ENCODE measurements around the gene COL6A6.

COL6A6 gene, protein sequence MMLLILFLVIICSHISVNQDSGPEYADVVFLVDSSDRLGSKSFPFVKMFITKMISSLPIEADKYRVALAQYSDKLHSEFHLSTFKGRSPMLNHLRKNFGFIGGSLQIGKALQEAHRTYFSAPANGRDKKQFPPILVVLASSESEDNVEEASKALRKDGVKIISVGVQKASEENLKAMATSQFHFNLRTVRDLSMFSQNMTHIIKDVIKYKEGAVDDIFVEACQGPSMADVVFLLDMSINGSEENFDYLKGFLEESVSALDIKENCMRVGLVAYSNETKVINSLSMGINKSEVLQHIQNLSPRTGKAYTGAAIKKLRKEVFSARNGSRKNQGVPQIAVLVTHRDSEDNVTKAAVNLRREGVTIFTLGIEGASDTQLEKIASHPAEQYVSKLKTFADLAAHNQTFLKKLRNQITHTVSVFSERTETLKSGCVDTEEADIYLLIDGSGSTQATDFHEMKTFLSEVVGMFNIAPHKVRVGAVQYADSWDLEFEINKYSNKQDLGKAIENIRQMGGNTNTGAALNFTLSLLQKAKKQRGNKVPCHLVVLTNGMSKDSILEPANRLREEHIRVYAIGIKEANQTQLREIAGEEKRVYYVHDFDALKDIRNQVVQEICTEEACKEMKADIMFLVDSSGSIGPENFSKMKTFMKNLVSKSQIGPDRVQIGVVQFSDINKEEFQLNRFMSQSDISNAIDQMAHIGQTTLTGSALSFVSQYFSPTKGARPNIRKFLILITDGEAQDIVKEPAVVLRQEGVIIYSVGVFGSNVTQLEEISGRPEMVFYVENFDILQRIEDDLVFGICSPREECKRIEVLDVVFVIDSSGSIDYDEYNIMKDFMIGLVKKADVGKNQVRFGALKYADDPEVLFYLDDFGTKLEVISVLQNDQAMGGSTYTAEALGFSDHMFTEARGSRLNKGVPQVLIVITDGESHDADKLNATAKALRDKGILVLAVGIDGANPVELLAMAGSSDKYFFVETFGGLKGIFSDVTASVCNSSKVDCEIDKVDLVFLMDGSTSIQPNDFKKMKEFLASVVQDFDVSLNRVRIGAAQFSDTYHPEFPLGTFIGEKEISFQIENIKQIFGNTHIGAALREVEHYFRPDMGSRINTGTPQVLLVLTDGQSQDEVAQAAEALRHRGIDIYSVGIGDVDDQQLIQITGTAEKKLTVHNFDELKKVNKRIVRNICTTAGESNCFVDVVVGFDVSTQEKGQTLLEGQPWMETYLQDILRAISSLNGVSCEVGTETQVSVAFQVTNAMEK (N-terminal part only)

DNA sequence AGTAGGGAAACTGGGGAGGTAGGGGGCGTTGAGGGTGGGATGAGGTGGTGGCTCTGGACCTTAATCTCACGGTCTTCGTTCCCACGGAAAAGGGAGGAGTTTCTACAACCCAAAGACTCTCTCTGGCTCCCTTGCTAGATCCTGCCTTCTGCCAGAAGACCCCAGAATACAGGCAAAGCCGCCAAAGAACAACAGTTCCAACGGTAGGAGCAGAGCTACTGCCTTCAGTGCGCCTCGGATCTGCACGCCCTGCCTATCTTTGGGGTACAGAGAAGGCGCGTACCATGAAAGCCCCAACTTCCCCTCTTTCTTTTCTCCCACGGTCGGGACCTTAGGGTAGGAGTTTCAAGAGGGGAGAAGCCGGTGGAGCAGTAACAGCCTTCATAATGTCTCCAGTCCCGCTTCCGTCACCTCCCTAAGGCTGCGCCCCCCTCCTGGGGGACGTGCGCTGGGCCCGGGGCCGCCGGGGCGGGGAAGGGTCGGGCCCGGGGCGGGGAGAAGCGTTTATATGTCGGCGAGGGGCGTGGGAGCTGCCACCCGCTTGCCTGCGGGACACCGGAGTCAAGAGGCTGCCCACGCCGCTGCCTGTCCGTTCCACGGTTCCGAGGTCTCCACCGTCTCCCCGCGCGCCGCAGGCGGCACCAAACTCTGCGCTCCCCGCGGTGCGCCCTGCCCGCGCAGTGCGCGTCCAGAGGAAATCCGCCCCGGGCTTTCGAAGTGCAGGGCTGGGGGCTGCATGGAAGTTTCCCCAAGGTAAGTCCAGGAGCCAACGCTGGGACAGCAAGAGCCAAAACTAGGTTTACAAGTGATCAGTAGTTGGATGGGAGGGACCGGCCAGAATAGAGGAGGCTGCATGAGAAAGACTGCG, at the start of gene COL6A6:
Gene COL6A6 (plus strand): TSS at position 533 of the 868 bp plus-strand sequence. CDS start 43,188 bp downstream, outside the sequence.
- no peak for DNase-seq (ENCODE audit: low spot score)

DNA sequence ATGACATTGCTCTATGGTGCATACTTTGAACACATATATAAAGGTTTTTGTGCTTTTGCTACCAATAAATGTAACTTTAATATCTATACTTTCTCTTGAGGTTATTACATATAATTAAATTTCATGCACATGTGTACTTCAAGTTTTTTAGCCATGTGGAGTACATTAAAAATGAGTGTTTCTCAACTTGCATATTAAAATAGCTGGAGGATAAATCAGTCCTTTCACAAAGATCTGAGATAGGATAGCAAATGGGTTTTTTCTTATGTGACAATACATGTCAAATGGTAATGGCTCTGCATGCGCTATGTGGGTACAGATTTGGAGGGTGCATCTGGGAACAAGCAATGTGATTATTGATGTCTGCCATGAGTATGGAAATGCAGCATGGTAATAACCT, 48.7 kb upstream of the COL6A6 start:
- no peak for DNase-seq (ENCODE audit: low spot score)

DNA sequence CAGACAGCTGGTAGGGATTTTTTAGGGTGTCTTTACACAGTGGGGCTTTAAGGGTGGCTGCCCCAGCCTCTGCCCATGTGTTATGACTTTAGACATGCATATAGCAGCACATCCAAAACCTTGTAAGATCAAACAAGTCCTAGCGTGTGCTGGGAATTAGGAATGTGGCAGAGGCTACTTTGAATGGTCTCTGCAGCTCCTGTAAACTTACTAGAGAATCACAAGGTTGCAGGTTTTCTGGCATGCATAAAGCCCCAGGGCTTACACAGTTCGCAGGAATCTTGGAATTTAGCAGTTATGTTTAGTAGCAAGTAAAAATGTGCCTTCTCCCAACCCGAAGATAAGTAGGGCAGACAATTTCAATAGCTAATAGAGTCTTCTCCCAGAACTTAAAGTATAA, 46.9 kb upstream of the COL6A6 start:
- no peak for DNase-seq (ENCODE audit: low spot score)

DNA sequence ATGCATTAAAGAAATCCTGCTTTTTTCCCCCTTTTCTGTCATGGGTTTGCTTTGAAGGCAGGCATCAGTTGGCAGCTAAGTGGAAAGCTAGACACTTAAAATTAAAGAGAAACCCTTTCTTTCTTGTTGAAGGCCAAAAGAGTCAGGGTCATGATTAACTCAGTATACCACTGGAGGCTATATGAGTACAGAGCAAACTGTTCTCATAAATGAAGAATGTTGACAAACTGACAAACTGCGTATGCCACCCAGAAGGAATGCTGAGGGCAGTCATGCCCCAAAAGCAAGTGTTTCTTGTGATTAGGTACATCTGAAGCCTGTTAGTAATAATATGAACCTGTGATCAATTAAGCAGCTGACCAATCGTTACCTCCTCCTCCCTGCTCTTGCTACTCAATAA, 43.6 kb upstream of the COL6A6 start:
- no peak for DNase-seq (ENCODE audit: low spot score)

DNA sequence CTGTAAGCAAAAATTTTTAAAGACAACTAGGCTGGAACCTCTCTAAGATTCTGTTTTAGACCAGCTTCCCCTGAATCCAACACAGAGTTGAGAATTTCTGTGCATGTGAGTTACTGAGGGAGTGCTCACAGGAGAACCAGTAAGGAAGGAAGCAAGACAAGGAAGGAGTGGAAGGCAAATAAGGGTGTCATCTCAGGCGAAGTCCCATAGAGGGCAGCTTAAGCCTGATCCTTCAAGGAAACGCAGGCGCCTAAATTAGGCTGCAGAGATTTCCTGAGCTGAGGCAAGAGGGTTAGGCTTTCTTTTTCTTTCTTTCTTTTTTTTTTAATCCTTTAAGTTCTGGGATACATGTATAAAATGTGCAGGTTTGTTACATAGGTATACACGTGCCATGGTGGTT, 36.2 kb upstream of the COL6A6 start:
- DNase-seq (ENCODE audit: low spot score), result no peak

DNA sequence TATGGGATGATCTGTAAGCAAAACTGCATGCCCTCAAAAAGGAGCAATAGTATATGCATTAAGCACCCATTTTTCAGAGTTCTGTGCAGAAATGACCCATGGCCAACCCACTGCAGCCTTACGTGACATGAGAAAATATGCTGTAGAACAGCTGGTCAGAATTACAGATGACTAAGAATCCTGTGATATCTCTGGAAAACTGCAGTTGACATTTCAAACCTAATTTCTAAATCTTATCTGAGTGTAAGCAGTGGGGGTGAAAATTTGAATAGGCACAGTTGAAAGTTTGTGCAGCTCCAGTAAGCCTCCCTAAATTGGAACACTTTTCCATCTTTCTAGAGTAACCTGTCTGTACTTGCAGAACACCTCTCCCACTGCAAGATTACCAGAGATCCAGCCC, 28.7 kb upstream of the COL6A6 start:
- no peak for DNase-seq (ENCODE audit: low spot score)

DNA sequence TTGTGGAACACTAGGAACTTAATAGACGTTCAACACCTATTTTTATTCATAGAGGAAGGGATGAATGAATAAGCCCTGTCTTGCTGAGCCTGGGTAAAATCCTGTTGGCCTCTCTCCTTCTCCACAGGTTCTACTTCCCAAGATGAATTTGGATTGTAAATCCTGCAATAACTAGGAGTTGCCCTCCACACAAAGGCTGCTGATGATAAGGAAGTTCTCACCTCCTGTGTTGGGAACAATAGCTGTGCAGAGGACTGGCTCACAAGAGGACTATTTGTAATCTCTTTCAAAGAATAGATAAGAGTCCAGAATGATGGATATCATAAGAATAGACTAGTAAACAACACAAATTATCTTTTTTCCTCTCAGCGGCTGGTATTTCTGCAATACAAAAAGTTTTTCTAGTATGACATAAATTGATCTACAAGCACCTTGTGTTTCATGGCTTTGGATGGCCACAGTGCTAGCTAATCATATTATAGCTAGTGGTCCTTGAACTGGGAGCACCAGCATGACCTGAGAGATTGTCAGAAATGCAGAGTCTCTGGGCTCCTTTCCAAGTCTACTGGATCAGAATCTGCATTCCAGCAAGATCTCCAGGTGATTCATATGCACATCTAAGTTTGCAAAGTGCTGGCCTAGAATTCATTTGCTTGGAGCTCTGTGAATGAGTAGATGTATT, 28.1 kb upstream of the COL6A6 start:
- DNase-seq (ENCODE audit: low spot score), result no peak

DNA sequence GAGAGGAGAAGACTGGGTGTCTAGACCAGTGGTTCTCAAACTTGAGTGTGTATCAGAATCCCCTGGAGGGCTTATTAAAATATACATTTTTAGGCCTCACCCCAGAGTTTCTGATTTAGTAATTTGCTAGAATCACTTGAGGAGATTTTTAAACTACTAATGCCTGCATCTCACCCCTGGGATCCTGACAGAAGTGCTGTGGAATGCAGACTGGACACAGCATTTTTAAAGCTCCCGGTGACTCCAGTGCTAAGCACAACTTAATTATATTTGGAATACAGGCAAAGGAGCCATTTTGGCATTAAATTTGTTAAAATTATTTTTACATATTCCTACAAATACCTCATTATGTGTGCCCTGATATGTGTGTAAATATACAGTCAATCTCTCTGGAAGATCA, 26.7 kb upstream of the COL6A6 start:
- DNase-seq (ENCODE audit: low spot score), result no peak

DNA sequence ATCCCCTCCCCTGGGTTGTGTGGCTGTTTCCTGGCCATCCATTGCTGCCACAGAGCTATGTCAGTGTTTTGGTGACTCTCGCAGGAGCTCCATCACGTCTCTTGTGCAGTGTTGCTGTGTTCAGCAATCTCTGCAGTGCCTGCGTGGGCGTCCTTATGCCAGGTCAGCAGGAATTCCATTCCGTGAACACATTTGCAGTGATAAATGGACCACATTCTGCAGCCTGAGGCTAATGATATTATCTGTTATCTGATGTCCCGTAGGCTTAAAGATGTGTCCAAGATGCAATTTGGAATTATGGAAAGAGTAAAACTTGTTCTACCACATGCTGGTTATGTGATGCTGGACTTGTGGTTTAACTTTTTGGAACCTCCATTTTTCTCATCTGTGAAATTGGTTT, 25.5 kb upstream of the COL6A6 start:
- DNase-seq (ENCODE audit: low spot score), result no peak

DNA sequence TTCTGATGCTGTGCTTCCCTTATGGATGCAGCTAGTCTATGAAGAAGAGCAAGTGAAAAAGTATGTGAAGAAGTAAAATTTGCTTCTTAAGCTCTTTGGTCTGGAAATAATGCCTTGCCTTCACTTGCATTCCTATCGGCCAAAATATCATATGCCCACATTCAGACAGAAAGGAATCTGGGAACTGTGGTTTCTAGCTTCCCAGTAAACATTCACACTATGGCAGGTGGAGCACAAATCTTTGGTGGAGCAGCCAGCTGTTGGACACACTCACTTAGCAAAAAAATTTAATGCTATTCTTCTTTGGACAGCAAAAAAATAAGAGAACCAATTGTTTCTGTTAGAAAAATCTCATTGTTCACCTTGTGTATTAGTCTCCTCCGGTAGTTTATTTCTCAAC, 12.3 kb upstream of the COL6A6 start:
- DNase-seq (ENCODE audit: low spot score), result no peak

DNA sequence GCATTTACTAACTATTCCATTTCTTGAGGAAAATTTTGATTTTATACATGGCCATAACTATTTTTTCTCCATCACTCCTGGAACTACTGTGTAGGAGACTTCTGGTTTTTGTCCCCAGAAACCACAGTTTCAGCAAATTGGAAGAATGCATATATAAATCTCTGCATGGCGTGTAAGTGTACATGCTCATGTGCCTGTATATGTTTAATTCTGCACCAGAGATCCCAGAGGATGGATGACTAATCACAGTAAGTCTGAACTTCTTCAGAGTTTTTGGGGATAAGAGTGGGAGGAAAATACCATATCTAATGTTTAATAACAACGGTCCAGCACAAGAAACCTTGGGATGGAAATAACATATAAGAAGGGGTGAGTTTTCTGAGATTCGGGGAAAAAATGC, 10.9 kb upstream of the COL6A6 start:
- no peak for DNase-seq (ENCODE audit: low spot score)

DNA sequence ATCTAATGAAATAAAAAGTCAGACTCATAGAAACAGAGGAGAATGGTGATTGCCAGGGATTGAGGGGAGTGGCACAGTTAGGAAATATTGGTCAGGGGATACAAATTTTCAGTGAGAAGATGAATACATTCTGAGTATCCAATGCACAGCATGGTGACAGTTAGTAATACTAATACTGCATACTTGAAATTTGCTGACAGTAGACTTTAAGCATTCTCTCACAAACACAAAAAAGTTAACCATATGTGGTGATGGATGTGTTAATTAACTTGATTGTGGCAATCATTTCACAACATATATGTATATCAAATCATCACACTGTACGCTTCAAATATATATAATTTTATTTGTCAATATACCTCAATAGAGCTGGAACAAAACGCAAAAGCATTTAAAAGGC, 9.2 kb upstream of the COL6A6 start:
- DNase-seq (ENCODE audit: low spot score), result no peak

DNA sequence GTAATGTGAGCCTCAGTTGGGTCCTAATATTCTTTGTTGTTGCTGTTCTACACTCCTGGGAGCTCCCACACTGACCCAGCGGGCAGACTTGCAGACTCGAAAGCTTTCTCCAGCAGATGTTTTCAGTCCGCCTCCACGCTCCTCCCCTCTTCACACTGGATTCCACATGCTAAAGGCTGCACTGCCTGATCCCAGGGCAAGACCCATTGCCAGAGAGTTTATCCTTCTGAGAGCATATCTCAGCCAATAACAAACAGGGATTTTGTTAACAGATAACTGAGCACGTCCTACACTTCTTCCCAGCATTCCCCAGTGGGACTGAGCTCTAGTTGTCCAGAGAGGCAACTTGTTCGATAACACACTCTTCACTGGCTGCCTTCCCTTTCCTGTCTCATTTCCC, 8.0 kb upstream of the COL6A6 start:
- DNase-seq (ENCODE audit: low spot score), result no peak

DNA sequence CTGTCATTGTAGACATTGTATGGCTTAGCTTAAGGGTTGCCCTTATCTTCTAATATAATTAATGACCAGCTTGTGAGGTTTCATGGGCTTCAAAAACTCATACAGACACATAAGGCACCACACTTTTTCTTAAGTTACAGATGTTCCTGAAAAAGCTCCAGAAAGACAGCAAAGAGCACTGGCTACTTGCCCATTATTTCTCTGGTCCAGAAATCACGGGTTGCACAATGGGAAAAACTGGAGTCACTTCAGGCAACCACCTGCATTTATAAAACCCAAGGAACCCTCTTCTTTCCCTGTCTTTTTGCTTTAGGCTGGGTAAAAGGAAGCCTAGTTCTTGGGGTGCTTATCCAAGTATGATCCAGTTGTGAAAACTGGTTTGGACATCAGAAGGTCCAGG, 2.3 kb upstream of the COL6A6 start:
- no peak for DNase-seq (ENCODE audit: low spot score)

DNA sequence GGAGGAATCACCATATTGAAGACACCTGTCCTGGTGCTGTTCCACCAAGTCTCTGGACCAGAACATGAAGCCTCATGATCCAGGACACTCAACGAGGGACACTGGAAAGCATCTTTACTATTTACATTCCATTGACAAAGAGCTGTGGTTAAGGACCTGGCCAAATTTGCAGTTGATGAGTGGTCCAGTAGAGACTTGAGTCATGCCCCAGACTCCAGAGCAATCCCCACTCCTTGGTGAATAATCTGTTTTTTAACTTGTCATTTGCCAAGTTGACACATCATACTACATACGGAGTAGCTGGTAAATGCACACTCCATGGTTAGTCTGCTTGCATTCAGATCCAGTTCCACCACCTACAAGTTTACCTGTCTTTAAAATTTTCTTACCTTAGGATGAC, 1.2 kb upstream of the COL6A6 start:
- no peak for DNase-seq (ENCODE audit: low spot score)

DNA sequence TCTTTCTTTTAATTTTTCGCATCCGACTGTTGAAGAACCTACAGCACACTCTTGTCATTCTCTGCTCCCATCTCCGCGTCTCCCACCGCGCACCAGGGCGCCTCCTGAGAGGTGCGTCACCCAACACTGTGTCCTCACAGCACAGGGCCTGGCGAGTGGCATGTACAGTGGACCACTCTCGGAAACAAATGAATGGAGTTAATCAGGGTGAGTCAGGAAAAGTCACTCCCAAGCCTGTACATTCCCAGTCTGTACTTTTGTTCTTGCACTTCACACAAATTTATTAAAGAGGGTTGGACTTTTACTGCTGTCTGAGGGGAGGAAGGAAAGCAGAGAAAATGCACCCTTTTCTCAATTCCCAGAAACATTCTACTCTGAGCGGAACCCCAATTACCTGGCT, 625 bp downstream of the COL6A6 start:
- no peak for DNase-seq (ENCODE audit: low spot score)

DNA sequence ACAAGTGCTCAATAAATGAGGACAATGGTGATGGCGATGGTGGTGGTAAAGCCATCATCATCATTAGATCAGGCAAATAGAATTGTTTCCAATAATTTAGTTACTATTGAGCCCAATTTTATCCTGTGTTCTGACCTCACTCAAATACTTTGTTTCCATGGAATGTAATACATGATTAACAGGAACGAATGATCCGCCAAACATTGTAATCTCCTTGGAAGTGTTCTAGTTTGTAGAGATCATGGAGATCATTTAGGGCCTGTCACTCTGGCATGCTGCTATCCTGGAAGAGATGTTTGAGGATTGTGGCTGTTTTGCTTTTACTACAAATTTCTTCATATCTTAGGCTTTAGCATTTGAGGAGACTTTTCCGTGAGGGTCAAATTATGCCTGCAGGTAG, 2.8 kb downstream of the COL6A6 start:
- no peak for DNase-seq (ENCODE audit: low spot score)

DNA sequence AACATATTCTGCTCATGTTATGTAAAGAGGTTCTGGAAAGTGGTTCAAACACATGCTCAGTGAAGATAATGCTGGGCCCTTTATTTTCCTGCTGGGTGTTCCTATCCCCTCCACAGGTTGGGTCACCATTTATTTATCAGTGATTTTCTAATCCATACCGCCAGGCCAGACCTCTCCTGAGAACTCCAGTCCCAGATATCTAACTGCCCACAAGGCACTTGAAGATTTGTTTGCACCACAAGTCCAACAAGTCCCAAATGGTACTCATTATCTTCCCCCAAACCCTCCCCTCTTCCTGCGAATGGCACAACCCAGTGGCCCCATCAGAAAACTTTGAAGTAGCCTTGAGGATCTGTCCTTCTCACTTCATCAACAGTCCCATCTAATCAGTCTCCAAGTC, 5.4 kb downstream of the COL6A6 start:
- no peak for DNase-seq (ENCODE audit: low spot score)

DNA sequence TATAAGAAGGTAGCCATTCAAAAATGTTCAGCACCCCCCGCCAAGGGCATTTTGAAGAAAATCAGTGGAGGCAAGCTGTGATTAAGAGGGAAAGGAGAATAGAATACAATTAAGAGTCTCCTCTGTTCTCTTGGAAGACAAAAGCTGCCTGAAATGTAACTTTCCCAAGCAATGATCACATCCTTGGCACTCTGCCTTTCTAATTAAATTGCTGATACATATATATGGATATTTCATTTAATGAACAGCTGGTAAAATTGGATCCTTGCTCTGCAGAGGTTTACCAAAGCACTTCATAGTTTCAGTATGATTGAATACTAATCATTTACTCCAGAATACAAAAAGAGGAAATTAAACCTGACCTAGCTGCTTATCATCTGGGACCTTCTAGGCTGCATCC, 10.4 kb downstream of the COL6A6 start:
- DNase-seq (ENCODE audit: low spot score), result no peak

DNA sequence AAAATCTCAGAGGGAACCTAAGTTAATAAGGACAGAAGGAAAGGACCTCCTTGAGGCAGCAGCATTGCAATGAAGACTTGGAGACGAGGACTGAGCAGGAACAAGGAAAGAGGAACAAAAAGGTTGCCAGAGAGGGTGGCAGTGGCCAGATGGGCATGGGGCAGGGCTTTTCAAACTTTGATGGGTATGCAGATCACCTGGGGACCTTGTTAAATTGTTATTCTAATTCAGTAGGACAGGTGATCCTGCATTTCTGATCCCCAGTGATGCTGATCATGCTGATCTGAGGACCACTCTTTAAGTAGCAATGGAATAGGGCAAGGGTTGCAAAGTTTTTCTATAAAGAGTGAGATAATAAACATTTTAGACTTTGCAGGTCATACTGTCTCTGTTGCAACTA, 11.1 kb downstream of the COL6A6 start:
- no peak for DNase-seq (ENCODE audit: low spot score)

Measured in LoVo (cell line).